Measurements from ENCODE around the gene U2AF2. TPM values are rescaled to one million over a fixed set of nuclear protein-coding genes. Genes with fewer than 3 reads are reported as not detected.
"Not testable (repeated sequence)": the region's sequence is repeated elsewhere in the genome, so short reads cannot be mapped to it uniquely, and the experiment has no call there.

Gene U2AF2
- total RNA-seq, 1 experiment from 2014 or later, result 411 TPM

DNA sequence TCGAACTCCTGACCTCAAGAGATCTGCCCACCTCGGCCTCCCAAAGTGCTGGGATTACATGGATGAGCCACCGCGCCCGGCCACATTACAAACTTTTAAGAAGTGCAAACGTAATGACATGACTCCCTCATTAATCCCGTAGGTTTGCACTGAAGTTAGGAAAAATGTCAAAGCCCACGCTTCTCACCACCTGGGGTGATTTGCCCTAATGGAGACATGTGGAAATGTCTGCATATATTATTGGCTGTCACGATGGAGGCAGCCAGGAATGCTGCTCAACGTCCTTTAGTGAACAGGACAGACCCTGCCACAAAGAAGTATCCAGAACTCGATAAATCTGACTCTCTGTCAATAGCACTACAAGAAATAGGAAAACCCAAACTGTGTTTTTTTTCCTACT is 62.4 kb downstream of the U2AF2 start:
- Histone ChIP-seq H3K4me3 (ENCODE audit: low read depth, low read length, poor library complexity, severe bottlenecking) (no peak overlapping the region), H3K27me3 (replicated peaks; ENCODE audit: insufficient read depth, low read depth, low read length, poor library complexity) (peaks cover 44% of the 10 kb centered on the region), H3K4me1 (ENCODE audit: insufficient read depth, low read length, poor library complexity, severe bottlenecking) (no peaks in the 10 kb centered on the region), H3K9me3 (ENCODE audit: low read depth, low read length, poor library complexity, severe bottlenecking) (no peaks in the 10 kb centered on the region), H3K27ac (ENCODE audit: low read depth, low read length, poor library complexity, severe bottlenecking) (no peak overlapping the region), H3K36me3 (ENCODE audit: insufficient read depth, low read length, poor library complexity, severe bottlenecking) (no peaks in the 10 kb centered on the region)
- BruUV-seq (replicated peaks), result no TSS peak
- intact Hi-C loops (cut with micrococcal nuclease; ENCODE audit: unreplicated experiment), result no loop called here
- ChIA-PET CTCF (no interaction called here), POLR2A (ENCODE audit: low non-redundant PET) (no interaction called here)
- DNase-seq (ENCODE audit: low spot score), result no peak
- TF ChIP-seq EZH2 (IDR thresholded peaks at IDR 0.05; ENCODE audit: borderline replicate concordance, low read depth, low read length, poor library complexity, severe bottlenecking), result no peak
- TF ChIP-seq, protein P1, sequence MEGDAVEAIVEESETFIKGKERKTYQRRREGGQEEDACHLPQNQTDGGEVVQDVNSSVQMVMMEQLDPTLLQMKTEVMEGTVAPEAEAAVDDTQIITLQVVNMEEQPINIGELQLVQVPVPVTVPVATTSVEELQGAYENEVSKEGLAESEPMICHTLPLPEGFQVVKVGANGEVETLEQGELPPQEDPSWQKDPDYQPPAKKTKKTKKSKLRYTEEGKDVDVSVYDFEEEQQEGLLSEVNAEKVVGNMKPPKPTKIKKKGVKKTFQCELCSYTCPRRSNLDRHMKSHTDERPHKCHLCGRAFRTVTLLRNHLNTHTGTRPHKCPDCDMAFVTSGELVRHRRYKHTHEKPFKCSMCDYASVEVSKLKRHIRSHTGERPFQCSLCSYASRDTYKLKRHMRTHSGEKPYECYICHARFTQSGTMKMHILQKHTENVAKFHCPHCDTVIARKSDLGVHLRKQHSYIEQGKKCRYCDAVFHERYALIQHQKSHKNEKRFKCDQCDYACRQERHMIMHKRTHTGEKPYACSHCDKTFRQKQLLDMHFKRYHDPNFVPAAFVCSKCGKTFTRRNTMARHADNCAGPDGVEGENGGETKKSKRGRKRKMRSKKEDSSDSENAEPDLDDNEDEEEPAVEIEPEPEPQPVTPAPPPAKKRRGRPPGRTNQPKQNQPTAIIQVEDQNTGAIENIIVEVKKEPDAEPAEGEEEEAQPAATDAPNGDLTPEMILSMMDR (conservative IDR thresholded peaks at IDR 0.05; ENCODE audit: low read depth, low read length), result no peak

DNA sequence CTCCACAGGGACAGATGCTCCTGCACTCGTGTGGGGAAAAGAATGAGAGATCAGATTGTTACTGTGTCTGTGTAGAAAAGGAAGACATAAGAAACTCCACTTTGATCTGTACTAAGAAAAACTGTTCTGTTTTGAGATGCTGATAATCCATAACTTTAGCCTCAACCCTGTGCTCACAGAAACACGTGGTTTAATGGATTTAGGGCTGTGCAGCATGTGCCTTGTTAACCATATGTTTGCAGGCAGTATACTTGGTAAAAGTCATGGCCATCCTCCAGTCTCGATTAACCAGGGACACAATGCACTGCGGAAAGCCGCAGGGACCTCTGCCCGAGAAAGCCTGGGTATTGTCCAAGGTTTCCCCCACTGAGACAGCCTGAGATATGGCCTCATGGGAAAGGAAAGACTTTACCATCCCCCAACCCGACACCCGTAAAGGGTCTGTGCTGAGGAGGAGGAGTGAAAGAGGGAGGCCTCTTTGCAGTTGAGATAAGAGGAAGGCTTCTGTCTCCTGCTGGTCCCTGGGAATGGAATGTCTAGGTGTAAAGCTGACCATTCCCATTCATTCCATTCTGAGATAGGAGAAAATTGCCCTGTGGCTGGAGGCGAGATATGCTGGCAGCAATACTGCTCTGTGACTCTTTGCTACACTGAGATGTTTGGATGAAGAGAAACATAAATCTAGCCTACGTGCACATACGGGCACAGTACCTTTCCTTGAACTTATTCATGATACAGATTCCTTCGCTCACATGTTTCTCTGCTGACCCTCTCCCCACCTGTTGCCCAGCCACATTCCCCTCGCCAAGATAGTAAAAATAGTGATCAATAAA is 63.3 kb downstream of the U2AF2 start:
- H3K4me1 ChIP-seq (ENCODE audit: insufficient read depth, low read length, poor library complexity, severe bottlenecking); H3K4me3 ChIP-seq (ENCODE audit: low read depth, low read length, poor library complexity, severe bottlenecking); POLR2A ChIA-PET (ENCODE audit: low non-redundant PET); DNase-seq (ENCODE audit: low spot score); intact Hi-C loops (cut with micrococcal nuclease; ENCODE audit: unreplicated experiment); H3K36me3 ChIP-seq (ENCODE audit: insufficient read depth, low read length, poor library complexity, severe bottlenecking); H3K9me3 ChIP-seq (ENCODE audit: low read depth, low read length, poor library complexity, severe bottlenecking); BruUV-seq (replicated peaks); CTCF ChIA-PET; H3K27ac ChIP-seq (ENCODE audit: low read depth, low read length, poor library complexity, severe bottlenecking): not testable (repeated sequence)
- peaks cover 44% of the 10 kb centered on the region for H3K27me3 ChIP-seq (replicated peaks; ENCODE audit: insufficient read depth, low read depth, low read length, poor library complexity)

DNA sequence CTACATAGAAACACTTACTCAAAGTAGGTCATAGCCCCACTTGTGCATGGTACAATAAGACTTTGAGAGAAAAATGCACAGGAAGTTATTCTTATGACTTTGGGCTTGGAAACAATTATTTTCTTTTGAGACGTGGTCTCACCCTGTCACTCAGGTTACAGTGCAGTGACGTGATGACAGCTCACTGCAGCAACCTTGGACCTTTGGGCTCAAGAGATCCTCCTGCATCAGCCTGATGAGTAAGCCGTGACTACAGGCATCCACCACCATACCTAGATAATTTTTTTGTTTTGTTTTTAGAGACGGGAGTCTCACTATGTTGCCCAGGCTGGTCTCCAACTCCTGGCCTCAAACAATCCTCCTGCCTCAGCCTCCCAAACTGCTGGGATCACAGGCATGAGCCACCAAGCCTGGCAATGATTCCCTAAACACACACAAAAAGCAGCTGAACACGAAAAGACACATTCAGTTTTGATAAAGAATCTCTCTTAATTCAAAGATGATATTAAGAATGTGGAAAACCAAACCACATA is 65.4 kb downstream of the U2AF2 start:
- Histone ChIP-seq H3K4me1 (ENCODE audit: insufficient read depth, low read length, poor library complexity, severe bottlenecking) (no peaks in the 10 kb centered on the region), H3K36me3 (ENCODE audit: insufficient read depth, low read length, poor library complexity, severe bottlenecking) (no peaks in the 10 kb centered on the region), H3K27ac (ENCODE audit: low read depth, low read length, poor library complexity, severe bottlenecking) (no peak overlapping the region), H3K9me3 (ENCODE audit: low read depth, low read length, poor library complexity, severe bottlenecking) (no peaks in the 10 kb centered on the region), H3K4me3 (ENCODE audit: low read depth, low read length, poor library complexity, severe bottlenecking) (no peak overlapping the region), H3K27me3 (replicated peaks; ENCODE audit: insufficient read depth, low read depth, low read length, poor library complexity) (peaks cover 40% of the 10 kb centered on the region)
- TF ChIP-seq EZH2 (IDR thresholded peaks at IDR 0.05; ENCODE audit: borderline replicate concordance, low read depth, low read length, poor library complexity, severe bottlenecking), result no peak
- TF ChIP-seq, protein P1 (conservative IDR thresholded peaks at IDR 0.05; ENCODE audit: low read depth, low read length), result no peak
- BruUV-seq (replicated peaks), result no TSS peak
- intact Hi-C loops (cut with micrococcal nuclease; ENCODE audit: unreplicated experiment), result no loop called here
- POLR2A ChIA-PET (ENCODE audit: low non-redundant PET), result no interaction called here
- CTCF ChIA-PET, result interaction anchor here (0.6 kb wide), 1 partner anchor 146 kb away, joined by 7 read pairs; no protein-coding TSS in a partner anchor
- no peak for DNase-seq (ENCODE audit: low spot score)
